ENCODE data around the gene DAGLA. TPM values are rescaled to one million over a fixed set of nuclear protein-coding genes. Genes with fewer than 3 reads are reported as not detected.

DAGLA gene
- total and polyA plus RNA-seq, 2 donors (not counting 1 experiment from before 2014, with no cell fraction given) = 0.06 TPM; not detected in 1

DNA sequence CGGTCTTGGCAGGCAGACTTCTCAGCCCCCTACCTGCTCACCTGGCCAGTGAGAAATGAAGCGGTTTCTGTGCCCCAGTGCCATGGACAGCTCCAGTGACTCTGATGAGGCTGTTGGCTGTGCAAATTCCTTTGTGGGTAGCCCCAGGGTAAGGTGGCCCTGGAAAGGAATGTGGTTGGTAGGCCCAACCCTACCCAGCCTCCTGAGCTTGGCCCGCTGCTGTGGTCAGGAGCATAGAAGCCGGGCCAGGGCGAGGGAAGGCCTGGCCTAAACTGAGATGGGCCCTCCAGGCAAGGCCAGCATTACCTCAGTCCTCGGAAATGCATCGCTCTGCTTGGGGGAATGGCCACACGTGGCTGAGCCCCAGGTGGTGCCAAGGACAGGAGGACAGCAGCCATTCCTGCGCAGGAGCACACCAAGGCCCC lies 16.9 kb downstream of the DAGLA start:
- Histone ChIP-seq H3K4me1 (ENCODE audit: control insufficient read depth in 2 of 2, insufficient read depth in 2 of 2, low read length in 2 of 2) (peaks cover 0 to 8% of the 10 kb centered on the region in 2 donors), H4K20me1 (ENCODE audit: control insufficient read depth, insufficient read depth, low read length, poor library complexity, severe bottlenecking) (no peaks in the 10 kb centered on the region), H3K27ac (ENCODE audit: low read length in 2 of 2) (no peak overlapping the region), H3K36me3 (replicated peaks in 1 of 2; ENCODE audit: control extremely low read depth in 1 of 2, control insufficient read depth in 1 of 2, extremely low read depth in 1 of 2, insufficient read depth in 2 of 2, low read length in 1 of 2) (no peaks in the 10 kb centered on the region), H3K9me3 (ENCODE audit: control extremely low read depth in 1 of 3, control insufficient read depth in 2 of 3, insufficient read depth in 1 of 3, low read length in 2 of 3) (no peaks in the 10 kb centered on the region), H3K27me3 (replicated peaks in 1 of 4; ENCODE audit: control extremely low read depth in 1 of 4, control insufficient read depth in 3 of 4, insufficient read depth in 4 of 4, low read length in 3 of 4) (no peaks in the 10 kb centered on the region), H3K4me2 (replicated peaks; ENCODE audit: low read depth, low read length, poor library complexity, severe bottlenecking) (no peak overlapping the region), H3K4me3 (ENCODE audit: control extremely low read depth in 1 of 5, extremely low read depth in 1 of 5, insufficient read depth in 1 of 5, low read depth in 2 of 5, low read length in 4 of 5) (no peak overlapping the region), H3K79me2 (ENCODE audit: control insufficient read depth, insufficient read depth, low read length) (no peaks in the 10 kb centered on the region), H3K9ac (ENCODE audit: low read length) (no peak overlapping the region), H2AFZ (ENCODE audit: insufficient read depth, low read depth, low read length, poor library complexity, severe bottlenecking) (no peak overlapping the region)
- DNase-seq (no peak), ATAC-seq (ENCODE audit: low read depth) (no peak)
- CTCF ChIA-PET = no interaction called here
- H3K27ac Mint-ChIP-seq = no peak overlapping the region
- H3K27me3 Mint-ChIP-seq = peaks cover 14% of the 10 kb centered on the region
- POLR2A ChIA-PET = no interaction called here
- intact Hi-C loops (cut with micrococcal nuclease) = no loop called here
- WGBS (ENCODE audit: insufficient coverage) = 93% methylated on average over 9 of the region's 9 CpGs
- TF ChIP-seq CTCF (IDR thresholded peaks at IDR 0.05) (no peak), EZH2 (IDR thresholded peaks at IDR 0.05; ENCODE audit: borderline replicate concordance, insufficient read depth, low read depth, low read length, poor library complexity, severe bottlenecking) (no peak)
- H3K4me1 Mint-ChIP-seq = peaks cover 7% of the 10 kb centered on the region
- H3K9me3 Mint-ChIP-seq (ENCODE audit: insufficient read depth) = no peaks in the 10 kb centered on the region
- no peak overlapping the region for H3K4me3 Mint-ChIP-seq

DNA sequence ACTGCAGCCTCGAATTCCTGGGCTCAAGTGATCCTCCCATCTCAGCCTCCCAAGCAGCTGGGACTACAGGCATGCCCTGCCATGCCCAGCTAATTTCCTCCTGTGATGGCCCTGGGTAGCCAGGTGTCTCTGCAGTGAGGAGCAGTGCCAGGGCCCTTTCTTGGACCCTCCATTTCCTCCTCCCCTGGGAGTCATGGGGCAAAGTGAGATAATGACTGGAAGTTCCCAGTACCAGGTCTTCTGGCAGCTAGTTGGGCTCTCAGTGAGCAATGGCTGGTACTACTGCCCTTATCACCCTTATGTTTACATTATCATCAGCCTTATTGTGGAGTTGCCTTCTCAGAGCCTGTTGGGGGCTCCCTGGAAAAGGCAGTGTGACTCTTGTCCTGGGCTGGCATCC lies 17.6 kb downstream of the DAGLA start:
- no peaks in the 10 kb centered on the region for H3K9me3 Mint-ChIP-seq (ENCODE audit: insufficient read depth)
- CTCF ChIA-PET = no interaction called here

More for the DNA sequence above, 17.6 kb downstream of the DAGLA start:
- Mint-ChIP-seq H3K27me3 (peaks cover 14% of the 10 kb centered on the region), H3K4me1 (peaks cover 8% of the 10 kb centered on the region), H3K27ac (no peak overlapping the region), H3K4me3 (no peak overlapping the region)
- intact Hi-C loops (cut with micrococcal nuclease) = no loop called here
- TF ChIP-seq EZH2 (IDR thresholded peaks at IDR 0.05; ENCODE audit: borderline replicate concordance, insufficient read depth, low read depth, low read length, poor library complexity, severe bottlenecking) (no peak), CTCF (IDR thresholded peaks at IDR 0.05) (no peak)
- Histone ChIP-seq H3K36me3 (replicated peaks in 1 of 2; ENCODE audit: control extremely low read depth in 1 of 2, control insufficient read depth in 1 of 2, extremely low read depth in 1 of 2, insufficient read depth in 2 of 2, low read length in 1 of 2) (no peaks in the 10 kb centered on the region), H3K27ac (ENCODE audit: low read length in 2 of 2) (no peak overlapping the region), H3K4me1 (ENCODE audit: control insufficient read depth in 2 of 2, insufficient read depth in 2 of 2, low read length in 2 of 2) (peaks cover 0 to 8% of the 10 kb centered on the region in 2 donors), H3K4me2 (replicated peaks; ENCODE audit: low read depth, low read length, poor library complexity, severe bottlenecking) (no peak overlapping the region), H3K4me3 (ENCODE audit: control extremely low read depth in 1 of 5, extremely low read depth in 1 of 5, insufficient read depth in 1 of 5, low read depth in 2 of 5, low read length in 4 of 5) (no peak overlapping the region), H3K9me3 (ENCODE audit: control extremely low read depth in 1 of 3, control insufficient read depth in 2 of 3, insufficient read depth in 1 of 3, low read length in 2 of 3) (no peaks in the 10 kb centered on the region), H3K9ac (ENCODE audit: low read length) (no peak overlapping the region), H3K79me2 (ENCODE audit: control insufficient read depth, insufficient read depth, low read length) (no peaks in the 10 kb centered on the region), H2AFZ (ENCODE audit: insufficient read depth, low read depth, low read length, poor library complexity, severe bottlenecking) (no peak overlapping the region), H4K20me1 (ENCODE audit: control insufficient read depth, insufficient read depth, low read length, poor library complexity, severe bottlenecking) (no peaks in the 10 kb centered on the region), H3K27me3 (replicated peaks in 1 of 4; ENCODE audit: control extremely low read depth in 1 of 4, control insufficient read depth in 3 of 4, insufficient read depth in 4 of 4, low read length in 3 of 4) (no peaks in the 10 kb centered on the region)
- POLR2A ChIA-PET = no interaction called here
- 59% methylated on average over 1 of the region's 1 CpG for WGBS (ENCODE audit: insufficient coverage)
- DNase-seq (no peak), ATAC-seq (ENCODE audit: low read depth) (no peak)
